IMR-90 (cell line): ENCODE measurements around the gene NUDT6. TPM values are rescaled to one million over a fixed set of nuclear protein-coding genes. Genes with fewer than 3 reads are reported as not detected.

Experiments
- ATAC-seq: fragments of 200-7000 bp; cut with Tn5 transposase; 2 replicates; pipeline ENCODE4 v1.9.1; 2020; ENCODE audit warnings: low read depth, mild to moderate bottlenecking, moderate library complexity
- BruUV-seq: library from RNA; stranded (reverse); fragments of 400-500 nt; replicated peaks from 2 replicates; lab custom pipeline; 2021; lab: Mats Ljungman, UMichigan
- CTCF ChIA-PET: fragments of 300-600 bp; formaldehyde crosslinking; extraction: SDS; loops from one replicate; lab custom pipeline; 2021; ENCODE audit warnings: antibody characterized with exemption; lab: Yijun Ruan, JAX
- POLR2A ChIA-PET: fragments of 300-600 bp; sonication (Branson Sonifier 250); formaldehyde crosslinking; loops from one replicate; lab custom pipeline; 2022; ENCODE audit warnings: antibody characterized with exemption; ENCODE audit not compliant: unreplicated experiment; lab: Charles Lee
- DNase-seq: peaks from one replicate; pipeline ENCODE4 v3.0.0; 2013
- H2AFZ ChIP-seq: replicated peaks from 2 replicates; pipeline ENCODE3; 2013; ENCODE audit warnings: low read length, mild to moderate bottlenecking; ENCODE audit not compliant: poor library complexity
- H2AK5ac ChIP-seq: 2 replicates; pipeline ENCODE4 v1.6.1; 2013; ENCODE audit warnings: low read depth, low read length, inconsistent platforms
- H2AK9ac ChIP-seq: replicated peaks from 2 replicates; pipeline ENCODE3; 2013; ENCODE audit warnings: mild to moderate bottlenecking, low read depth, low read length, moderate library complexity; ENCODE audit not compliant: poor library complexity
- H2BK120ac ChIP-seq: 2 replicates; pipeline ENCODE4 v1.6.1; 2013; ENCODE audit warnings: low read depth, low read length, inconsistent platforms
- H2BK15ac ChIP-seq: 3 replicates; pipeline ENCODE4 v1.6.1; 2013; ENCODE audit warnings: low read depth, low read length, inconsistent platforms
- H2BK20ac ChIP-seq: 2 replicates; pipeline ENCODE4 v1.6.1; 2013; ENCODE audit warnings: low read depth, mild to moderate bottlenecking, inconsistent platforms, low read length, moderate library complexity
- H2BK5ac ChIP-seq: 2 replicates; pipeline ENCODE4 v1.6.1; 2013; ENCODE audit warnings: mild to moderate bottlenecking, low read depth, low read length, inconsistent platforms; ENCODE audit not compliant: poor library complexity, severe bottlenecking
- H3K14ac ChIP-seq: replicated peaks from 2 replicates; pipeline ENCODE4 v1.6.1; 2013; ENCODE audit warnings: low read depth, low read length, inconsistent platforms
- H3K18ac ChIP-seq: 2 replicates; pipeline ENCODE4 v1.6.1; 2013; ENCODE audit warnings: low read depth, low read length, control low read depth
- H3K23ac ChIP-seq: 2 replicates; pipeline ENCODE4 v1.6.1; 2013; ENCODE audit warnings: low read depth, low read length, inconsistent platforms
- H3K27ac ChIP-seq: 2 replicates; pipeline ENCODE4 v1.5.1; 2013; ENCODE audit warnings: mild to moderate bottlenecking, control low read depth, low read length; ENCODE audit not compliant: insufficient read depth
- H3K27me3 ChIP-seq: 2 replicates; pipeline ENCODE4 v1.6.1; 2013; ENCODE audit warnings: low read length; ENCODE audit not compliant: control insufficient read depth, insufficient read depth
- H3K36me3 ChIP-seq: 2 replicates; pipeline ENCODE4 v1.6.1; 2013; ENCODE audit warnings: low read length, mixed read lengths; ENCODE audit not compliant: control insufficient read depth, insufficient read depth
- H3K4ac ChIP-seq: 2 replicates; pipeline ENCODE4 v1.6.1; 2013; ENCODE audit warnings: low read depth, low read length, inconsistent platforms
- H3K4me1 ChIP-seq: 2 replicates; pipeline ENCODE4 v1.6.1; 2013; ENCODE audit warnings: low read length, mixed read lengths; ENCODE audit not compliant: control insufficient read depth, insufficient read depth
- H3K4me2 ChIP-seq: 2 replicates; pipeline ENCODE4 v1.6.1; 2013; ENCODE audit warnings: low read depth, mild to moderate bottlenecking, control low read depth, low read length, moderate library complexity
- H3K4me3 ChIP-seq: 2 replicates; pipeline ENCODE4 v1.5.1; 2013; ENCODE audit warnings: low read depth, mild to moderate bottlenecking, control low read depth, low read length, moderate library complexity; ENCODE audit not compliant: insufficient read depth
- H3K56ac ChIP-seq: 2 replicates; pipeline ENCODE4 v1.6.1; 2013; ENCODE audit warnings: low read length, inconsistent platforms; ENCODE audit not compliant: insufficient read depth; ENCODE audit errors: extremely low read depth
- H3K79me1 ChIP-seq, 2 experiments: 2 replicates each; pipeline ENCODE4 v1.6.1; 2013; ENCODE audit warnings: low read length in 2 of 2, inconsistent platforms in 1 of 2, low read depth in 1 of 2
- H3K9ac ChIP-seq: 2 replicates; pipeline ENCODE4 v1.6.1; 2013; ENCODE audit warnings: low read depth, low read length, control low read depth
- H3K9me1 ChIP-seq: 2 replicates; pipeline ENCODE4 v1.6.1; 2013; ENCODE audit warnings: low read length, inconsistent platforms; ENCODE audit not compliant: insufficient read depth
- H3K9me3 ChIP-seq: 2 replicates; pipeline ENCODE4 v1.6.1; 2013; ENCODE audit warnings: low read length; ENCODE audit not compliant: control insufficient read depth, insufficient read depth
- H4K20me1 ChIP-seq: 2 replicates; pipeline ENCODE4 v1.6.1; 2013; ENCODE audit warnings: low read length, inconsistent platforms; ENCODE audit not compliant: insufficient read depth
- H4K5ac ChIP-seq: 2 replicates; pipeline ENCODE4 v1.6.1; 2013; ENCODE audit warnings: mild to moderate bottlenecking, low read depth, low read length, control low read depth
- H4K8ac ChIP-seq, 2 experiments: 2 replicates each; pipeline ENCODE4 v1.6.1; 2013; ENCODE audit warnings: low read depth in 2 of 2, low read length in 2 of 2, control low read depth in 1 of 2, inconsistent platforms in 1 of 2
- H4K91ac ChIP-seq: 2 replicates; pipeline ENCODE4 v1.6.1; 2013; ENCODE audit warnings: low read depth, low read length, inconsistent platforms; ENCODE audit not compliant: insufficient read depth
- CHD1 ChIP-seq: IDR thresholded peaks from 2 replicates; pipeline ENCODE4 v1.6.1; 2012; ENCODE audit warnings: low read depth, low read length, improper control_type of control experiment
- FOS ChIP-seq: fragments of 150-350 bp; IDR thresholded peaks from 2 replicates; pipeline ENCODE4 v1.6.1; 2016; ENCODE audit warnings: low read depth, low read length
- RAD21 ChIP-seq: IDR thresholded peaks from 2 replicates; pipeline ENCODE4 v1.6.1; 2012; ENCODE audit warnings: low read length, improper control_type of control experiment
- RCOR1 ChIP-seq: IDR thresholded peaks from 2 replicates; pipeline ENCODE4 v1.6.1; 2012; ENCODE audit warnings: mild to moderate bottlenecking, low read length, improper control_type of control experiment; ENCODE audit not compliant: insufficient replicate concordance
- RFX5 ChIP-seq: IDR thresholded peaks from 2 replicates; pipeline ENCODE4 v1.8.0; 2012; ENCODE audit warnings: low read depth, mild to moderate bottlenecking, low read length, moderate library complexity
- WGBS, 2 experiments: methylation state at CpG; one replicate each; pipeline versions ENCODE4 v1.1.5 to v1.1.7; 2013; ENCODE audit warnings: missing lambda C conversion rate in 2 of 2; ENCODE audit not compliant: insufficient read length in 1 of 2; ENCODE audit errors: extremely low coverage in 2 of 2; 5-methylcytosine and 5-hydroxymethylcytosine counted together
- dilution Hi-C: fragments of 300-500 bp; cut with HindIII; formaldehyde crosslinking; loops from one replicate; pipeline ENCODE4 v1.14.3; 2018; ENCODE audit warnings: low sequenced_read_pairs; ENCODE audit not compliant: unreplicated experiment
- in situ Hi-C: fragments of 300-500 bp; cut with MboI; formaldehyde crosslinking; loops from 3 replicates; pipeline ENCODE4 v1.14.3; 2019; ENCODE audit warnings: low sequenced_read_pairs, inconsistent platforms, mixed read lengths
- intact Hi-C: fragments of 100-400 bp; cut with micrococcal nuclease; formaldehyde crosslinking; loops from 2 replicates; pipeline ENCODE4 v1.10.0; 2022
- polyA plus RNA-seq, 3 experiments: library from polyadenylated mRNA; depleted of rRNA; stranded (reverse); fragments of >200 nt; gene quantifications; 2 replicates each; pipeline ENCODE4 v1.2.3, GENCODE V29; 2012; ENCODE audit warnings: low replicate concordance in 1 of 3
- total RNA-seq: library from RNA; depleted of rRNA; stranded (reverse); fragments of >200 nt; gene quantifications from 2 replicates; pipeline ENCODE4 v1.2.3, GENCODE V29; 2012
- TF ChIP-seq, protein P1 (sequence below): fragments of 150-350 bp; IDR thresholded peaks from 2 replicates; pipeline ENCODE4 v1.6.1; 2017; ENCODE audit warnings: mild to moderate bottlenecking, antibody characterized with exemption, low read length, low read depth

The NUDT6 gene
- total and polyA plus RNA-seq, 2 of the 4 experiments (the other 2 are of a cell fraction) = 2.7 to 4.8 TPM

DNA sequence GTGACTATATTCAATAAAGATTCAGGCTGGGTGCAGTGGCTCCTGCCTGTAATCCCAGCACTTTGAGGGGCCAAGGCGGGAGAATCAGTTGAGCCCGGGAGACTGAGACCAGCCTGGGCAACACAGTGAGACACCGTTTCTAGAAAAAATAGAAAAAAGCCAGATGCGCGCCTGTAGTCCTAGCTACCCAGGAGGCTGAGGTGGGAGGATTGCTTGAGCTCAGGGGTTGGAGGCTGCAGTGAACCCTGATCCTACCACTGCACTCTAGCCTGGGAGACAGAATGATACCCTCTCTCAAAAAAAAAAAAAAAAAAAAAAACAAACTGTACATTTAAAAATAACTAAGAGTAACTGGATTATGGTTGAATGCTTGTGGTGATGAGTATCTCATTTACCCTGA is 1.1 kb downstream of the NUDT6 start:
- ChIA-PET POLR2A (no interaction called here), CTCF (interaction anchor here (0.6 kb wide), 1 partner anchor 75 kb away, joined by 6 read pairs; no protein-coding TSS in a partner anchor)
- H3K36me3 ChIP-seq = no peaks in the 10 kb centered on the region
- no peak overlapping the region for H3K9ac ChIP-seq
- intact Hi-C loops = no loop called here
- H2BK15ac ChIP-seq = no peak overlapping the region
- dilution Hi-C loops = loop anchor here (25.0 kb wide), 2 partner anchors 159 to 309 kb away; partner anchors contain the start of gene IL21
- no peak for TF ChIP-seq RAD21
- TF ChIP-seq, protein P1, sequence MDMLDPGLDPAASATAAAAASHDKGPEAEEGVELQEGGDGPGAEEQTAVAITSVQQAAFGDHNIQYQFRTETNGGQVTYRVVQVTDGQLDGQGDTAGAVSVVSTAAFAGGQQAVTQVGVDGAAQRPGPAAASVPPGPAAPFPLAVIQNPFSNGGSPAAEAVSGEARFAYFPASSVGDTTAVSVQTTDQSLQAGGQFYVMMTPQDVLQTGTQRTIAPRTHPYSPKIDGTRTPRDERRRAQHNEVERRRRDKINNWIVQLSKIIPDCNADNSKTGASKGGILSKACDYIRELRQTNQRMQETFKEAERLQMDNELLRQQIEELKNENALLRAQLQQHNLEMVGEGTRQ = no peak
- TF ChIP-seq RCOR1 = no peak
- TF ChIP-seq FOS = no peak
- TF ChIP-seq RFX5 = no peak
- no peak for TF ChIP-seq CHD1
- H3K4me3 ChIP-seq = no peak overlapping the region
- H3K9me3 ChIP-seq = no peaks in the 10 kb centered on the region
- ATAC-seq (no peak), DNase-seq (no peak)
- no peak overlapping the region for H2BK20ac ChIP-seq
- no peak overlapping the region for H3K18ac ChIP-seq
- no peak overlapping the region for H4K5ac ChIP-seq
- H4K8ac ChIP-seq = peak overlapping the region in 1 of 2 experiments; percentile 29; a peak in 1 of 4 replicates
- no peak overlapping the region for H3K14ac ChIP-seq
- H3K27me3 ChIP-seq = no peaks in the 10 kb centered on the region
- in situ Hi-C loops = loop anchor here (5.0 to 25.0 kb wide), 2 partner anchors 319 to 609 kb away; no protein-coding TSS in a partner anchor
- H4K20me1 ChIP-seq = no peaks in the 10 kb centered on the region
- H2AFZ ChIP-seq = no peak overlapping the region
- H3K4me1 ChIP-seq = peaks cover 2% of the 10 kb centered on the region; the same call in 1 of the 2 replicates
- no peak overlapping the region for H3K4ac ChIP-seq
- H3K56ac ChIP-seq = no peak overlapping the region
- no peak overlapping the region for H2AK5ac ChIP-seq
- H4K91ac ChIP-seq = no peak overlapping the region
- H2BK120ac ChIP-seq = 0 out of 2 replicates have a peak overlapping the region, but pooled peaks have one; percentile 3
- no peak overlapping the region for H3K27ac ChIP-seq
- peaks cover 21 to 47% of the 10 kb centered on the region in 2 experiments for H3K79me1 ChIP-seq
- BruUV-seq = no TSS peak
- no peak overlapping the region for H2BK5ac ChIP-seq
- H3K4me2 ChIP-seq = peak overlapping the region; percentile 79; the same call in 1 of the 2 replicates
- H3K23ac ChIP-seq = no peak overlapping the region
- no peak overlapping the region for H2AK9ac ChIP-seq
- WGBS, 2 experiments = 100% methylated on average over 1 of the region's 5 CpGs; no CpG with 5 or more reads in 1 of the 2 experiments
- H3K9me1 ChIP-seq = peaks cover 7% of the 10 kb centered on the region
